ENCODE data around the gene ZNF189.
A peak's percentile ranks its signal among the peaks of the same experiment; 100 is the strongest.

The ZNF189 gene

GRCh38 chr9:101427957-101428655 lies 29.5 kb downstream of the ZNF189 start:
- FAIRE-seq, result peak; percentile 77
- no peak for DNase-seq (ENCODE audit: insufficient read length)
- TF ChIP-seq POLR2AphosphoS5 (IDR thresholded peaks at IDR 0.05; ENCODE audit: low read depth, low read length), result no peak
- no peak for TF ChIP-seq POLR2A (IDR thresholded peaks at IDR 0.05; ENCODE audit: low read depth, low read length)
- TF ChIP-seq TAF1 (IDR thresholded peaks at IDR 0.05; ENCODE audit: borderline replicate concordance, low read depth, low read length), result no peak

GRCh38 chr9:101428909-101429308 lies 30.3 kb downstream of the ZNF189 start:
- FAIRE-seq (no peak), DNase-seq (ENCODE audit: insufficient read length) (no peak)
- TF ChIP-seq TAF1 (IDR thresholded peaks at IDR 0.05; ENCODE audit: borderline replicate concordance, low read depth, low read length), result no peak
- TF ChIP-seq POLR2AphosphoS5 (IDR thresholded peaks at IDR 0.05; ENCODE audit: low read depth, low read length), result no peak
- no peak for TF ChIP-seq POLR2A (IDR thresholded peaks at IDR 0.05; ENCODE audit: low read depth, low read length)

- FAIRE-seq (no peak), DNase-seq (ENCODE audit: insufficient read length) (no peak)
- no peak for TF ChIP-seq POLR2AphosphoS5 (IDR thresholded peaks at IDR 0.05; ENCODE audit: low read depth, low read length)
- TF ChIP-seq POLR2A (IDR thresholded peaks at IDR 0.05; ENCODE audit: low read depth, low read length), result no peak
- no peak for TF ChIP-seq TAF1 (IDR thresholded peaks at IDR 0.05; ENCODE audit: borderline replicate concordance, low read depth, low read length)
Observed at GRCh38 chr9:101429736-101430135, 31.1 kb downstream of the ZNF189 start.

- TF ChIP-seq POLR2AphosphoS5 (IDR thresholded peaks at IDR 0.05; ENCODE audit: low read depth, low read length) (no peak), POLR2A (IDR thresholded peaks at IDR 0.05; ENCODE audit: low read depth, low read length) (no peak), TAF1 (IDR thresholded peaks at IDR 0.05; ENCODE audit: borderline replicate concordance, low read depth, low read length) (no peak)
Observed at GRCh38 chr9:101432171-101432570, 33.5 kb downstream of the ZNF189 start.

GRCh38 chr9:101432740-101433139 lies 34.1 kb downstream of the ZNF189 start:
- TF ChIP-seq TAF1 (IDR thresholded peaks at IDR 0.05; ENCODE audit: borderline replicate concordance, low read depth, low read length) (no peak), POLR2A (IDR thresholded peaks at IDR 0.05; ENCODE audit: low read depth, low read length) (no peak), POLR2AphosphoS5 (IDR thresholded peaks at IDR 0.05; ENCODE audit: low read depth, low read length) (no peak)
- DNase-seq (ENCODE audit: insufficient read length) (no peak), FAIRE-seq (no peak)

More at GRCh38 chr9:101432171-101432570, 33.5 kb downstream of the ZNF189 start:
- DNase-seq (ENCODE audit: insufficient read length) (no peak), FAIRE-seq (no peak)

- FAIRE-seq (no peak), DNase-seq (ENCODE audit: insufficient read length) (no peak)
- TF ChIP-seq POLR2A (IDR thresholded peaks at IDR 0.05; ENCODE audit: low read depth, low read length), result no peak
- no peak for TF ChIP-seq POLR2AphosphoS5 (IDR thresholded peaks at IDR 0.05; ENCODE audit: low read depth, low read length)
- no peak for TF ChIP-seq TAF1 (IDR thresholded peaks at IDR 0.05; ENCODE audit: borderline replicate concordance, low read depth, low read length)
Observed at GRCh38 chr9:101433229-101433628, 34.6 kb downstream of the ZNF189 start.

- FAIRE-seq (no peak), DNase-seq (ENCODE audit: insufficient read length) (no peak)
- no peak for TF ChIP-seq POLR2AphosphoS5 (IDR thresholded peaks at IDR 0.05; ENCODE audit: low read depth, low read length)
- no peak for TF ChIP-seq TAF1 (IDR thresholded peaks at IDR 0.05; ENCODE audit: borderline replicate concordance, low read depth, low read length)
- TF ChIP-seq POLR2A (IDR thresholded peaks at IDR 0.05; ENCODE audit: low read depth, low read length), result no peak
Observed at GRCh38 chr9:101434998-101435397, 36.3 kb downstream of the ZNF189 start.

GRCh38 chr9:101435601-101436079 lies 37.0 kb downstream of the ZNF189 start, which contains the start of gene ALDOB:
TSS of gene ALDOB (minus strand) at chr9:101435774. CDS start at chr9:101430887, 4,887 bp downstream.
- DNase-seq (ENCODE audit: insufficient read length) (no peak), FAIRE-seq (no peak)
- TF ChIP-seq POLR2A (IDR thresholded peaks at IDR 0.05; ENCODE audit: low read depth, low read length) (no peak), TAF1 (IDR thresholded peaks at IDR 0.05; ENCODE audit: borderline replicate concordance, low read depth, low read length) (no peak), POLR2AphosphoS5 (IDR thresholded peaks at IDR 0.05; ENCODE audit: low read depth, low read length) (no peak)

GRCh38 chr9:101437806-101438232 lies 39.2 kb downstream of the ZNF189 start:
- DNase-seq (ENCODE audit: insufficient read length) (no peak), FAIRE-seq (no peak)
- TF ChIP-seq POLR2AphosphoS5 (IDR thresholded peaks at IDR 0.05; ENCODE audit: low read depth, low read length) (no peak), POLR2A (IDR thresholded peaks at IDR 0.05; ENCODE audit: low read depth, low read length) (no peak), TAF1 (IDR thresholded peaks at IDR 0.05; ENCODE audit: borderline replicate concordance, low read depth, low read length) (no peak)

GRCh38 chr9:101438523-101438922 lies 39.9 kb downstream of the ZNF189 start:
- TF ChIP-seq TAF1 (IDR thresholded peaks at IDR 0.05; ENCODE audit: borderline replicate concordance, low read depth, low read length) (no peak), POLR2A (IDR thresholded peaks at IDR 0.05; ENCODE audit: low read depth, low read length) (no peak), POLR2AphosphoS5 (IDR thresholded peaks at IDR 0.05; ENCODE audit: low read depth, low read length) (no peak)
- DNase-seq (ENCODE audit: insufficient read length) (no peak), FAIRE-seq (no peak)

GRCh38 chr9:101440714-101441230 lies 42.1 kb downstream of the ZNF189 start:
- no peak for DNase-seq (ENCODE audit: insufficient read length)
- TF ChIP-seq POLR2AphosphoS5 (IDR thresholded peaks at IDR 0.05; ENCODE audit: low read depth, low read length) (no peak), TAF1 (IDR thresholded peaks at IDR 0.05; ENCODE audit: borderline replicate concordance, low read depth, low read length) (no peak), POLR2A (IDR thresholded peaks at IDR 0.05; ENCODE audit: low read depth, low read length) (no peak)
- no peak for FAIRE-seq

GRCh38 chr9:101442318-101442717 lies 43.7 kb downstream of the ZNF189 start:
- DNase-seq (ENCODE audit: insufficient read length) (no peak), FAIRE-seq (no peak)

More at GRCh38 chr9:101442318-101442717, 43.7 kb downstream of the ZNF189 start:
- TF ChIP-seq POLR2A (IDR thresholded peaks at IDR 0.05; ENCODE audit: low read depth, low read length) (no peak), POLR2AphosphoS5 (IDR thresholded peaks at IDR 0.05; ENCODE audit: low read depth, low read length) (no peak), TAF1 (IDR thresholded peaks at IDR 0.05; ENCODE audit: borderline replicate concordance, low read depth, low read length) (no peak)

Measured in GM12892 (cell line).